GM12801 (cell line): ENCODE measurements around the gene CCHCR1.

ENCODE experiments used
- CTCF ChIP-seq: IDR thresholded peaks from one replicate; pipeline ENCODE4 v1.5.1; 2011; ENCODE audit warnings: control low read depth; ENCODE audit not compliant: insufficient read length; ENCODE audit errors: extremely low read depth

The CCHCR1 gene

DNA sequence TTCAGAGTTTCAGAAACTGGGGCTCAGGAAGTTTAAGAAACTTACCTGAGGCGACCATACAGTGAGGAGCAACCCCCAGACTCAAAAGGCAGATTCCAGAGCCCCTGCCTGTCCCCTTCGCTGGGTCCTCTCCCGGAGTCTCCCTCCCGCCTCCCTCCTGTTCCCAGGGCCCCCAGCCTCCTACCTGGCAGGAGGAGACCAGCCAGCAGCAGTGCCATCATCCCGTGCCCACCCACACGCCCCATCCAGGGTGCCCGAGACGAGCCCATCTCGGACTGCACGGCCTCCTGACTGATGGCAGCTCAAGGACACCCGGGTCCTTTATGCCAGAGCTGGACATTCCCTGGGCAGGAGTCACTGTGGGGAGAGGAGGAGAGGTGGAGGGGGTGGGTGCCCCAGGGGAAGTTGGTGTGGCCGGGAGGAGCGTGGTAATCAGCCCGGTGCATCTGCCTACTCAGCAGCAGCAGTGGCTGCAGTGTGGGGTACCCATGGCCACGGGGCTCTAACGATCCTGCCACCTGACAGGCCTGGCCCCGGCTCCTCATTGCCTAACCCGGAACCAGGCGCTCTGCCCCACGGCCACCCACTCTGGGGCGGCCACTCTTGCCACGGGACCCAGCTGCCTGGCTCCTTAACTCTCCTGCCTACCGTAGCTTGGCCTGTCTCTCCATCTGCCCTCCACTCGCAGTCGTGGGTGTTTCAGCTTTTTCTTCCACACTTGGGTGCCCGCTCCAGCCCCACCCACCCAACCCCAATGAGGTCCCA, 37.3 kb downstream of the CCHCR1 start, which contains the start of gene CDSN:
Gene CDSN, minus strand, starts transcription at position 296 of the 765 bp plus-strand sequence. Its CDS starts 27 bp downstream, at position 269.
- no peak for TF ChIP-seq CTCF

DNA sequence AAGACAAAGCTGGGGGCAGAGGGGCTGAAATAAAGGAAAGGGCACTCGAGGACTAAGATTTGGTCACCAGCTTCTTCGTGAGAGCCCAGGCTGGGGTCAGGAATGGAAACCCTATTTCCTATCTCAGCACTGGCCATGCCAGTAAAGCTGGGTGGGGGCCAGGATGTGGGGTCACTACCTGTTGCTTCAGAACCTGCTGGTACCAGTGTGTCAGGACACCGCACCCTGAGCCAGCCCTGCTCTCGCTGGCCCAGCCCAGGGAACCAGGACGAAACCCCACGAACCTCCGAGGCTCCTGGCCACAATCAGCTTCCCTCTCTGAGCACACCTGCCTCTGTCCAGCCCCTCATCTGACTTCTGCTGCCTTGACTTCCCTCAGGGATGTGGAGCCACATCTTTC, 39.4 kb downstream of the CCHCR1 start:
- no peak for TF ChIP-seq CTCF

DNA sequence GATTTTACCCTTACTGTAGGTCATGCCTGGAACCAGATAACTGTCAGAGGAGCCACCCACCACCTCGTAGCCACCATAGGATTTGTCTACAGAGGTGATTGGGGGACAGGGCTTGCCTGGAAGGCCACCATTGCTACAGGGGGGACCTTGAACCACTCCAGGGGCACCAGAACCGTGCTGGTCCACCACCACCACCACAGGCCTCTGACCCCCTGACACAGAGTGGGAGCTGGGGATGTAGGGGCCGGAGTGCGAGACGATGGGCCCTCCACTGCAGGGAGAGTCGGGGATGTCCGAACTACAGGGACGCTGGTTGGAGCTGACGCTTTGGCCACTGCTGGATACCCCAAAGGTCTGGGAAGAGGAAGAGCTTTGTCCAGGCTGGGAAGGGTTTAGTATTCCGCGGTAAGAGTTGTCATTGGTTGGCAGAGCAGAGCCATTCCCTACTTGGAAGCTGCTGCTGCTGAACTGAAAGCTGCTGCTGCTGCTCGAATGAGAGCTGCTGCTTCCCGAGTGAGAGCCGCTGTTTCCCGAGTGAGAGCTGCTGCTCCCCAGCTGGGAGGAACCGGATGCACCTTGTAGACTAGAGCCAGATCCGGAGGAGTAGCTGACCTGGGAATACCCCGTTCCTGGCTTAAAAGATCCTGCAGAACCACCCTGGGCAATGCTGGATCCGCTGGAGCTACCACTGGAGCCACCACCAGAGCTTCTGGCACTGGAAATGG, 40.8 kb downstream of the CCHCR1 start:
- no peak for TF ChIP-seq CTCF

DNA sequence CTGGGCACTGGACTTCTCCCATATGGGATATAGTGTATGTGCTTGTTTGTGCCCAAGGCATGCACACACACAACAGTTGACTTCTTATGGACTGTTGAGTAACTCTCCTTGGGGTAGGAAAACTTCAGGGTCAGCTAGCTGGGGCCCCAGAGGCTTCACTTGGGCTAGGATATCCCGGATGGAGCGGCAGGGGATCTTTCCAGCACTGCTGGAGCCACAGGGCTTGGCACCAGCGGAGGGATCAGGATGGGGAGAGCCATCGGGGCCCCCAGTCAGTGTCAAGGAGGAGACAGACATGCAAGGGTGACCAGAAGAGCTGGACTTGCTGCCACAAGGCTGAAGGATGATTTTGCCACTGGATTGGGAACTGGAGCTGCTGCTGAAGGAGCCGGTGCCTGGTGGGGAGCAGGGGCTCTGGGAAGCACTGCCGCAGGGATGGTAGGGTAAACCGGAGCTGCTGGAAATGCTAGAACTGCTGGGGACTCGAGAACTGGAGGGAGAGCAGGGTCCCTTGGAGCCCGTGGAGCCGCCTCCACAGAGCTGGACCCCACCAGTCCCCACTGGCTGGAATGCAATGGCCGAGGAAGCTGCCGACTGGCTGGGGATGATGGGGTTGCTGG, 41.6 kb downstream of the CCHCR1 start:
- no peak for TF ChIP-seq CTCF

DNA sequence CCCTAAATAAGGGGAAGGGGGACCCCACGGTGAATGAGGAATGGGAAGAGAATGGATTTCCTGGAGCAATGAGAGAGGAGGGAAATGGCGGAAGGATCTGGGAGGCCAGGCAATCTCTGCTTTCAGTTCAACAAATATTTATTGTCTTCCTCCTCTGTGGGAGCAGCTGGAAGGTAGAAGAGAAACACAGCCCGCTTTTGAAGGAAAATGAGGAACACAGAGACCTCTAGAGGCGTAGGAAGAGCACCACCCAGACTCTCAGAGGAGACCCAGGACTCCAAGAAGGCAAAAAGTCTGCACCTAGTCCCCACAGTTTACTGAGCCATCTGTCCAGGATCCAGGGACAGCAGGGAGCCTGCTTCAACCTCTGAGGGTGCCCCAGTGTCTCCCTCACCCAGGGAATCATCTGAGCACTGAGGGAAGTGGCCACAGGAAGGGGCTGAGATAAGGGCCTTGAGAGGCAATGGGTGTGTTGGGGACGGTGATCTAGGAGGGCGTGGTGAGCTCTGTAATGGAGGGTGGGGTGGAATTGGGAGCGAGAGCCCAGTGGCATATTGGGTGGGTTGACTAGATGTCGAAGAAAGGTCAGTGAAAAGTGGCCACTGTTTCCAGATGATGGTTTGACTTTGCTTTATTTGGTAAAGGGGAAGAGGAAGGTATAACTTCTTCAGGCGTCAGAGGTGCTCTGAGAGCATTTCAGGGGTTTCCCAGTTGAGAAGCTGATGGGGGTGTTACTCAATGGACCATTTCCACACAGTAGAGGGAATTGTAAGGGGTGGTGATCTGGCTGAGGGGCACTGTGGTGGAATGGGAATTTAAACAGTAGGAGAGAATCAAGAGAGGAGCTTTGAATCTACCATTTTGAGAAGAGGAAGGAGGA, 42.4 kb downstream of the CCHCR1 start:
- TF ChIP-seq CTCF, result no peak

DNA sequence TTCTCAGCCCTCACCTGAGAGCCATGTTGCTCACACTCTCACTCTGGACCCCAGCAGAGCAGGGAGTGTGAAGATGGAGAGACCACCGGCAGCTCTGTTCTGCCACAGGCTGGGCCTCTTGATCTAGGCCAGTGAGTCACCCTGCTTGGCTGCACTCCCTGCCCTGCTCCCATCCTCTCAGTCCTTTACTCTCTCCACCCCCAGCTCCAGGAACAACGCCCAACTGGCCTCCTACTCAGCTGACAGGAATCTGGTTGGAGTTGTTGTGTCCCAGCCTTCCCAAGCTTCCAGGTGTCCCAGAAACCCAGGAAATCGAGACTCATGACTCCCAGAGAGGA, 43.1 kb downstream of the CCHCR1 start, which contains the start of gene PSORS1C1:
Gene PSORS1C1, plus strand, starts transcription at position 260 of the 338 bp plus-strand sequence. CDS start 14,833 bp downstream, outside the sequence.
- no peak for TF ChIP-seq CTCF
